SKM-1 (cell line): Measurements from ENCODE around the gene MIB2.
A peak's percentile ranks its signal among the peaks of the same experiment; 100 is the strongest.
"Not testable (repeated sequence)": the region's sequence is repeated elsewhere in the genome, so short reads cannot be mapped to it uniquely, and the experiment has no call there.

ENCODE experiments used
- DNase-seq: peaks from one replicate; lab custom pipeline; 2025; ENCODE audit not compliant: unreplicated experiment; lab: John Stamatoyannopoulos, UW

The MIB2 gene

DNA sequence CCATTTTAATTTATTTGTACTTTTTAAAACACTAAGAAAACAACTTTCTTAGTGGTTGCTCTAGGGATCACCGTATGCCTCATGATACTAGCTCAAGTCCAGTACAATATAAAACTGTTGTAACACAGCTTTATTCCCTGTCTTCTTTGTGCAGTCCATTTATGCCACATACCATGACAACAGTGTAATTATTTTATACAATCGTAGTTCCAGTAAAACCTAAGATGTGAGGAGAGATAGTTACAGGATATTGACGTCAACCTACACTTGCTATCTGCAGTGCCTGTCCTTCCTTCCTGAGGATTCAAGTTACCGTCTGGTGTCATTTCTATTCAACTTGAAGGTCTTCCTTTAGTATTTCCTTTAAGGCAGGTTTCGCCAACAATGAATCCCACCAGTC is 31.0 kb downstream of the MIB2 start:
- DNase-seq = not testable (repeated sequence)

GRCh38 chr1:1647567-1648241 is 32.4 kb downstream of the MIB2 start:
- not testable (repeated sequence) for DNase-seq

GRCh38 chr1:1648265-1648664 is 33.0 kb downstream of the MIB2 start:
- not testable (repeated sequence) for DNase-seq

DNA sequence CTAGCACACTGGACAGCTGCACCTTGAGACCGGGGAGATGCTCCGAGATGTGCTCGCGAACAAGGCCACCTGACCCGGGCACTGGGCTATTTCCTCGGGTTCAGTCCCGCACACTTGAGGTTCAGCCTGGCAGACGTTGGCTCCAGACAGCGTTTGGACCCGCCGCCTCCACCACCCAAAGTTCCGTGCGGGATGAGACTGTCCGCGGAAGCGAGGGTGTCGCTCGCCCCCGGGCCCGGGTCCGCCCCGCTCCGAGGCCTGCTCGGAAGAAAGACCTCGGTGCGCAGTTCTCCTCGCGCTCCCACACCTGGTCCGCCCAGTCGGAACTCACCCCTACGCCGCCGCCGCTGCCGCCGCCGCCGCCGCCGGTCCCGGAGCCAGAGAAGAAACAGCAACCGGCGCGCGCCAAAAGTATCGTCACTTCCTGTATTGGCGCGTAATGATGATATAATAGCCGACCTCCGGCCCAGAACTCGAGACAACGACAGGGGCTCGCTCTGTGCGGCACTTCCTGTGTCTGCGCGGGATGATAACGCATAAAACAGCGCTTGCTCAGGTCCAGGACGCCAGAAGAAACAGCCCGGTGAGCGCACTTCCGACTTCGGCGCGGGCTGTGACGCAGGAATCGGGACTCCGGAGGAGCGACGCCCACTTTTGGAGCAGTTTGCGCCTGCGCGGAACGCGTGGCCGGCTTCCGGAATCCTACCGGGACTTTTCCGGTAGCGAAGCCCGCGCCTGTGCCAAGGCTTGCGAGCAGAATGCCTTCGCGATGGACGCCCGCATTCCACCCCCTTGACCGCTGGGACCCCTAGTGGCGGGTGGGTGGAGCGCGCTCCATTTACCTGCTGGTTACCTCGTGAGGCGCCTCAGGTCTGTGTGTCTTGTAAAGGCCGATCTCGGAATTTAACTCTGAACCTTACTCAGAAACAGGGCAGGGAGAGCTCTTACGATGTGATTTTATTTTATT is 43.6 kb downstream of the MIB2 start, which contains the start of gene CDK11B:
Gene CDK11B, minus strand, starts transcription at position 422 of the 967 bp plus-strand sequence. CDS start 1,519 bp downstream, outside the sequence.
- peak; percentile 85 for DNase-seq

- not testable (repeated sequence) for DNase-seq
Measured at GRCh38 chr1:1662392-1662791, 47.1 kb downstream of the MIB2 start.

GRCh38 chr1:1662830-1663560 is 47.7 kb downstream of the MIB2 start:
- DNase-seq = not testable (repeated sequence)

- not testable (repeated sequence) for DNase-seq
Measured at GRCh38 chr1:1664318-1664717, 49.0 kb downstream of the MIB2 start.

DNA sequence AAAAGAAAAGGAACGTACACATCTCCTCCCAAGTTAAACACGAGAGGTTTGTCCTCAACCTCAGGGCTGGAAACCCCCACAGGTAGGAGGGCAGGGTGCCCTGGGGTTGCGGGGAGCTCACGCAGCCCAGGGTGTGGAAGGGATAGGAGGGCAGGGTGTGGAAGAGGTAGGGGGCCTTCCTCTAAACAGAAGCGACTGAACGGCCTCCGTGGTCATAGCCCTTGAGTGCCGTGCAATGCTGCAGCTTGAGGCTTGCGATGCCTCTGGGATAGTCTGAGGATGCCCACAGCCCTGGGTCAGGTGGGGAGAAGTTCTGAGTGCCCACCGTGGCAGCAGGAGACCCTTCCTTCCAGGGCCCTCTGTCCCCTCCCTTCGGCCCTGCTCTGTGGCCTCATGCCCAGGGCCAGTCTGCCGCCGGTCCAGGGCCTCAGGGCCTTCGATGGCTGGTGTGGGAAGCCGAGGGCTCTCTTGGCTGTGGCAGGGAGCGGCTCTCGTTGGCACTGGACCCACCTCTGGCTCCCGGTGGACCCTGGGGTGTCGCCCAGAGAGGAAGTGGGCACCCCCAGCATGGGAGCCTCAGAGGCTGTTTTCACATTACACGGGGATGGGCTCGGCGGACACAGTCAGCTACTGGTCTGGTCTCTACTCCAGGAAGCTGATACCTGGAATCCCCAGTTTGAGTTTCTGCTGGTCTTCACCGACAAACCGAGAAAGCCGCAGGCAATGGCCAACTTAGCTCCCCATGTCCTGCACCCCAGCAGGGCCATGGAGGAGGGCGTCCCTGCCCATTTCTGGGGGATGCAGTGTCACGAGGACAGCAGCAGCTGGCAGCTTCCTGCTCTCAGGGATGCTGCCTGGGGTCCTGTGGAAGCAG is 49.9 kb downstream of the MIB2 start:
- DNase-seq = no peak

GRCh38 chr1:1665815-1666251 is 50.5 kb downstream of the MIB2 start:
- no peak for DNase-seq

DNA sequence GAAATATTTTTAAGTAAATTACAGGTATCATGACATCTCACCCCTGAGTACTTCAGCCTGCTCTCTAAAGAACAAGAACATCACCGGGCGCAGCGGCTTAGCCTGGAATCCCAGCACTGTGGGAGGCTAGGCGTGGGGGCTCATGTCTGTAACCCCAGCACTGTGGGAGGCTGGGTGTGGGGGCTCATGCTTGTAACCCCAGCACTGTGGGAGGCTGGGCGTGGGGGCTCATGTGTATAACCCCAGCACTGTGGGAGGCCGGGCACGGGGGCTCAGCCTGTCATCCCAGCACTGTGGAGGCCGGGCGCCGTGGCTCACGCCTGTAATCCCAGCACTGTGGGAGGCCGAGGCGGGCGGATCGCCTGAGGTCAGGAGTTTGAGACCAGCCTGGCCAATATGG is 51.2 kb downstream of the MIB2 start:
- no peak for DNase-seq

DNA sequence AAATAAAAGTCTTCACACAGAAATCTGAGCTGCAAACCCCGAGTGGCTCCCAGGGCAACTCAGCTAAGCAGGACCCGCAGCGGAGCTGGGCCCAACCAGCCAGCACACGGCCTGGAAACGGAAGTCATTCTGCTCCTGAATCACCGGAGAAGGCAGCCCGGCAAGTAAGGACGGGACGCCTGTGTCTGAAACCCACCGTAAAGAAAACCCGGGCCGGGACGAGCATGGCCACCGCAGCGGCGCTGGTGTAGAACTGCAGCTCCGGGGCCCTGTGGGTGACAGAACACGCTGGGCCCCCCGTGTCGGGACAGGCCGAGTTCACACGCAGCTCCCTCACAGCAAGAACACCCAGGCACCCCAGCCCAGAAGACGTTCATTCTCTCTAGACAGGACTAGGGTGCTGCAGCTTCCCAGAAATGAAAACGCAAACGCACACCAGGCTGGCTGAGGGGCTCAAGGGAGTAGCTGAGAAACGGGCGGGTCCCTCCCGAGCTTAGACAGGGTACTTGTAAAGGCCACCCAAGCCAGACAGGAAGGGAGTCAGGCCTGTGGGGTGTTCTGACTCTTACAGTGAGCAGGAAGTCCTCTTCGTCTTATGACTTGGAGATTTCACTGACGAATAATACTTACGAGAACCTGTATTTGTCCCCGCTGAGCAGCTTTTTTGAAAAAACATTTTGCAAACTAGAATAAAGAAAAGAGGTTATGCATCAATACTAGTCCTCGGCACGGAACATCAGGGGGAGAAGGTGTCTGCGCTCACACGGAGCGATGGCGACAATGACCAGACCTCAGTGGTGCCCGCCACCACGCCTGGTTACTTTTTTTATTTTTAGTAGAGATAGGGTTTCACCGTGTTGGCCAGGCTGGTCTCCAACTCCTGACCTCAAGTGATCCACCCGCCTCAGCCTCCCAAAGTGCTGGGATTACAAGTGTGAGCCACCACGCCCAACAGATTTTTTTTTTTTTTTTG is 54.5 kb downstream of the MIB2 start:
- no peak for DNase-seq

GRCh38 chr1:1670866-1671265 is 55.6 kb downstream of the MIB2 start:
- DNase-seq = no peak

DNA sequence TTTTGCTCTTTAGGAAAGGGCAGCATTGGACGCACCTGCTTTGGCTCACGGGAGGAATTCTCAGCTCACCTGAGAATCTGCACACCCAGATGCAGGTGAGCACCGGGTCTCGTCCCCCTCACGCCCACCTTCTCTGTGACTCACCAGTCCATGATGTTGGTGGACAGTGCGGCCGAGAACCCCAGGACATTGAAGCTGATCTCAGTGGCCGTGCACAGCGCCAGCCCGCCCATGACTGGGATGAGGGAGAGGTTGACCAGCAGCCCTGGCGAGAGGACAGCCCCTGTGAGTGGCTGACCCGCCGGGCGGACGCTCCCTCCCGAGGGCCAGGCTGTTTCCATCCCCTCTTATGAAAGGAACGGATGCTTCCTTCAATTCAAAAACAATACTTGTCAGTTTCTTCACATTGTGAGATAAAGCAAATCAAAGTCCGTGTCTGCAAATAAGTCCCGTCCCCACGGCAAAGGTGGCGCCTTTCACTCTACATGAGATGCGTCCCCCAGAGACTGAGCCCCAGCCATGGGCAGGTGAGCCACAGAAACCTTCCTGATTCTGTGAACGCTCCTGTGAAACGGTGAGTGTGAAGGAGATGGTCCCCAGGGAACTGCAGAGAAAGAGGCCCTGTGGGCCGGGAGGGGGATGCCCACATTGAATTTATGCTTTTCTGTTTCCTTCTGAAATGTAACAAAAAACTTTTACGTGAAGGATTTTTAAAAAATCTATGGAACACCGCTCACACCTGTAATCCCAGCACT is 56.2 kb downstream of the MIB2 start:
- no peak for DNase-seq

GRCh38 chr1:1672181-1672965 is 57.1 kb downstream of the MIB2 start:
- no peak for DNase-seq

DNA sequence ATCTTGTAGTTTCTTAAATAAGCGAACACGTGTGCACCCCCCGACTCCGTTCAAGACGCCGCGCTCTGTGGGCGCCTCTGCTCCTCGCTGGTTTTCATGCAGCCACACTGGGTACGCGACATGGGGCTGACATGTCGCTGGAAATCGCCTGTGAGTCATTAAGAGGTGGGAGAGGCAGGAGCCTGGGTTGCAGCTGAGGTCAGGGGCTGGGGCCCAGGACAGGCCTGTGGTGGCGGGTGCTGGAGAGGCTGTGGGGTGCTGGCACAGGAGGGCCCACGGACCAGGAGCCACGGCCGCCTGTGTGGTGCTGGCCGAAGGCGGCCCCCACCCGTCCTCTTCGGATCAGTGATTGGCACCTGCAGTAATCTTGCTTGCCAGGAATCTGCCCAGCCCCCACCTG is 59.5 kb downstream of the MIB2 start:
- DNase-seq = not testable (repeated sequence)

DNA sequence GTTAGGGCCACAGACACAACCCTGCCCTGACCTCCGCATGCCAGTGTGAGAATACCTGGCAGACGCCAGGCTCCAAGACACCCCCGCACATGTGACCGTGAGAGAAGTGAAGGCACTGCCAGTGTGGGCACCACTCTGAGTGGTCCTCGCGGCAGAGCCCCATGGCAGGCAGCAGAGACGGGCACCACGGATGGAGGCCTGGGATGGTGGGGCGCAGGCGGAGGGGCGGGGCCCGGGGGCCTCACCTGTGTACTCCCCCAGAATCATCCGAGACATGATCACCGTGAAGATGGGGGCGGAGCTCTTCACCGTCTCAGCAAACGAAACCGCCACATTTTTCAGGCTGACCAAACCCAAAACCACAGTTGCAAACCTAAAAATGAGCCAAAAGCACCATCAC is 59.9 kb downstream of the MIB2 start:
- DNase-seq = not testable (repeated sequence)

GRCh38 chr1:1676087-1676486 is 60.8 kb downstream of the MIB2 start:
- not testable (repeated sequence) for DNase-seq
